IPS-NIHi7 (cell line): ENCODE data around the gene TUBB6.

ENCODE experiments used
- DNase-seq: peaks from one replicate; pipeline ENCODE4 v3.0.0; 2012; ENCODE audit warnings: mixed read lengths; ENCODE audit errors: extremely low spot score

Gene TUBB6

GRCh38 chr18:12314591-12315305 lies 6.7 kb downstream of the TUBB6 start:
- DNase-seq: no peak

GRCh38 chr18:12315490-12315889 lies 7.4 kb downstream of the TUBB6 start:
- no peak for DNase-seq

GRCh38 chr18:12315911-12316310 lies 7.9 kb downstream of the TUBB6 start:
- DNase-seq: no peak

GRCh38 chr18:12317664-12318333 lies 9.8 kb downstream of the TUBB6 start:
- DNase-seq: no peak

- DNase-seq: no peak
These were observed 10.3 kb downstream of the TUBB6 start for GRCh38 chr18:12318334-12318697.

DNA sequence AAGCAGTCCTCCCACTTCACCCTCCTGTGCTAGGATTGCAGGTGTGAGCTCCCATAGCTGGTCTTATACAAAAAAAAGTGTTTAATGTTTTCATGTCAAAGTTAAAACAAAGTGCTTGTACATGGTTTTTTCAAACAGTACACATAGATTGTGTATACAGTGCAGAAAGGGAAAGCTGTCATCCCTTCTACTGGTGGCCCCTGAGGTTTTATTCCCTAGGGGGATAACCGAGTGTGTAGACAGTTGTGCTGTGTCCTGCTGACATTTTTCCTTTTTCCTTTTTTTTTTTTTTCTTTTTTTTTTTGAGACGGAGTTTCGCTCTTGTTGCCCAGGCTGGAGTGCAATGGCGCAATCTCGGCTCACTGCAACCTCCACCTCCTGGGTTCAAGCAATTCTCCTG lies 10.8 kb downstream of the TUBB6 start:
- DNase-seq: no peak

GRCh38 chr18:12321333-12321732 lies 13.3 kb downstream of the TUBB6 start:
- DNase-seq: no peak

- no peak for DNase-seq
These were observed 17.1 kb downstream of the TUBB6 start for GRCh38 chr18:12324991-12325725.

DNA sequence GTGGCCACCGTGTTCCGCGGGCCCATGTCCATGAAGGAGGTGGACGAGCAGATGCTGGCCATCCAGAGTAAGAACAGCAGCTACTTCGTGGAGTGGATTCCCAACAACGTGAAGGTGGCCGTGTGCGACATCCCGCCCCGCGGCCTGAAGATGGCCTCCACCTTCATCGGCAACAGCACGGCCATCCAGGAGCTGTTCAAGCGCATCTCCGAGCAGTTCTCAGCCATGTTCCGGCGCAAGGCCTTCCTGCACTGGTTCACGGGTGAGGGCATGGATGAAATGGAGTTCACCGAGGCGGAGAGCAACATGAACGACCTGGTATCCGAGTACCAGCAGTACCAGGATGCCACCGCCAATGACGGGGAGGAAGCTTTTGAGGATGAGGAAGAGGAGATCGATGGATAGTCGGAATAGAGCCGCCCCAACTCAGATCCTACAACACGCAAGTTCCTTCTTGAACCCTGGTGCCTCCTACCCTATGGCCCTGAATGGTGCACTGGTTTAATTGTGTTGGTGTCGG lies 17.7 kb downstream of the TUBB6 start:
- no peak for DNase-seq

DNA sequence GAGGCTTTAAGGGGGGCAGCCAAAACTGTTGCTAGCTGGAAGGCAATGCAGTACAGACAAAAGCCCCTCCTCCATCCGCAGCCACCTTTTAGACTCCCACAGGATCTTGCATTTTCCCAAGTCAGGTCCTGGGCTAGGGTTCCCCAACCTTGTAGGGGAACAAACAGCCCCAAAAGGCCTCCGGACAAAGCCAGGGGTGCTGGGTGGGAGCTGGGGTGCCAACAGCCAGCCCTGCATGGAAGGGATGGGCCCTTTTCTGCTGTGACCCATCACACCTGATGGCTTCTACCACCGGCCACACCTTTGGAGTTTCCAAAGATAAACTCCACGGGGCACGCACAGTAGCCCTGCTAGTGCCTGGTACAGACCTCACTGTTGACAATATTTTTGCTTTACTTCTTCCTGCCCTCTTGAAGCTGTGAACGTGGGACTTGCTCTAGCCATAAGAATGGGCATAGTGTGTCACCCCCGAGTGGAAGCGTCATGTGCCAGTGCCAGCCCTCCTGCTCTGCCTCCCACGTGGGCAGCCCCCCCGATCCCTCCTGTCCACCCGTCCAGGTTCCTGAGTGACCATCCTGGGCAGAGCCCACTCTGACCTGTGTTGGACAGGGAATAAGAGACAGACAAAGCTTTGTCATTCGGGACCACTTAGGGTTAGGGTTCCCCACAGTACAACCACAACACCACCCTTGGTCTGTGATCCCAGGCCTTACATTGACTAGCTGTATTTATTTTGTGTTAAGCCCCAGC lies 18.8 kb downstream of the TUBB6 start:
- DNase-seq: no peak

DNA sequence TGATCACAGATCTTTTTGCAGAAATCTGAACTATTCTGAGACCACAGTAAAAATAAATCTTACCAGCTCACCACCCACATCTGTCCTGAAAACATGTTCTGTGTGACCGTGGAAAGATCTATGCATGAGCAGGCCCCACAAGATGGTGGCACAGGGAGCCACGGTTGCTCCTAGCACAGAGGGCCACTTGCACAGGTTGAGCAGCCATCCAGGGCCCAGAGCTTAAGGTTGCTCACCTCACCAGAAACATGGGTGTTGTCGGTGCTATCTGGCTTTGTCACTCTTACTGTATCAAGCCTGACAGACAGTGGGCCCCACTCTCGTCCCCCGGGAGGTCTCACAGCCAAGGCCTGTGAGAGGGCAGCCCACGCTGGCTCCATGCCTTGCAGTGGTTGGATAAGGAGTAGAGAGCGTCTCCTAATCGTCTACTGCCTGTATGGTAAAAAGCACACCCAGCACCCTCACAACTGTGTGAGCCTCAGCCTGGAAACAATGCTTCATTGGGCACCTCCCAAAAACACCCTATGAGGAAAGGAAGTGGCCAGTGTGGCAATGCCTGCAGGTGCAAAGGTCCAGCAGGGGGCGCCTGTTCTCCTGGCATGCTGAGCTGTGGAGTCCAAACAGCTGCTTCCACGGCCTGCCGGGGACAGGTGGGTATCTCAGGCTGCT lies 19.6 kb downstream of the TUBB6 start:
- peak; percentile 92 for DNase-seq

DNA sequence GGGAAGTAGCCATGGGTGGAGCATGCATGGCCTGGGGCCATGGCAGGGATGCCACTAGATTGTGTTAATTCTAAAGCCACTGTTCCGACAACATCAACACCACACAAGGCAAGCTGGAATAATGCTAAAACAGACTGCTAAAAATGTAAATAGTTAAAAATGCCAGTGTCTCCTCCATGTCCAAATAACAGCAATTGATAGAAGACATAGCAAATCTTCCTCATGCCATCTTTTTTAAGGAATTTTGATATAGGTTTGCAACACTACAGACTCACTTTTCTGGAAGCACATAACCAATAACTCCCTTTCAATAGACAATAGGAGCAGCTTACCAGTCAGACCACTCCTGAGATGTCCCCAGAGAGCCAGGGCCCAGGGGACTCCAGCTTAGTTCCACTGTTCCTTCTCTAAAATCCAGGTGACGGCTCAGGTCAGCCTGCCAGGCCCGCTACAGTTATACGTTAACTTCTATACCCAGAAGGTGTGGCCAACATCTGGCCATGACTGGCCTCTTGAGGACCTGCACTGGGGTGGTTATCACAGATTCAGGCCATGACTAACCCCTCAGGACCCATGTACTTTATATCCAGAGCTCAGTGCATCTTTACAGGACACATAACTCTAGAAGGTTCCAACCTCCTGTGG lies 20.3 kb downstream of the TUBB6 start:
- no peak for DNase-seq

DNA sequence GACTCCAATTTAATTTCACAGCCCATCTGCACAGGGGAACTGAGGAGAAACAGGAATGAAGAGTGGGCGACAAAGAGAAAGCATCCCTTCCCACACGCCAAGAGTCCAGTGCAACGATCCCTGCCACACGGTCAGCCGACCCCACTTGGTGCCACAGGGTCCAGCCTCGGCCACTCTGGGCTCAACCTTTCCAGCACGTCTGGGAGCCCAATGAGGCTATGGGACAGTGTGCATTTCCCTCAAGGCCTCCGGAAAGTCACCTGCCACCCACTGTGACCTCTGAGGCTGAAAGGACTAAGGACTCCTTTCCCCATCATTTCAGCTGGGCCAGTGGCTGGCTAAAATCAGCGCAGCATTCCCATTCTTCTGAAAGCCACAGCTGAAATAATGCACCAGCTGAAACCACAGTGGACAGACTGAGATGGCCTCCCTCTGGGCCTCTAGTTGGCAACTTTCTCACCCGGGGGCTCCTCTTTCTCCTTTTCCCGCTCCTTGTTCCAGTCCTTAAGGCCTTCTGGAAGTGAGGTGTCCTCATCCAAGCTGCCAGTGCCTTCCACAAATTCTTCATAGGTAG lies 21.2 kb downstream of the TUBB6 start:
- DNase-seq: no peak

DNA sequence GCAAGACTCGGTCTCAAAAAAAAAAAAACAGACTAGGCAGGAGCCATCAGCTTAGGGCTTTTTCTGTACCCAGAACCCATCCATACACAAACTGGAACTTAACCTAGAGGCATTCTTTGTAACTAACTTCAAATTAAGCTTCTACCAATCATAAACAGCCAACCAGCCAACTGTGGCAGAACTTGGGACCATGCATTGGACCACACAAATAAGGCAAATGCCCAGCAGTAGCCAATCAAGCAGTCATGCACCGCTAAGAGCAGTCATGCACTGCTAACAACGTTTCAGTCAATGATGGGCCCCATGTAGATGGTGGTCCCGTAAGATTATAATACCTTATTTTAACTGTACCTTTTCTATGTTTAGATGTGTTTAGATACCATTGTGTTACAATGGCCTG lies 22.7 kb downstream of the TUBB6 start:
- no peak for DNase-seq

- no peak for DNase-seq
These were observed 25.7 kb downstream of the TUBB6 start for GRCh38 chr18:12333506-12334290.

GRCh38 chr18:12334366-12334808 lies 26.3 kb downstream of the TUBB6 start:
- DNase-seq: no peak

DNA sequence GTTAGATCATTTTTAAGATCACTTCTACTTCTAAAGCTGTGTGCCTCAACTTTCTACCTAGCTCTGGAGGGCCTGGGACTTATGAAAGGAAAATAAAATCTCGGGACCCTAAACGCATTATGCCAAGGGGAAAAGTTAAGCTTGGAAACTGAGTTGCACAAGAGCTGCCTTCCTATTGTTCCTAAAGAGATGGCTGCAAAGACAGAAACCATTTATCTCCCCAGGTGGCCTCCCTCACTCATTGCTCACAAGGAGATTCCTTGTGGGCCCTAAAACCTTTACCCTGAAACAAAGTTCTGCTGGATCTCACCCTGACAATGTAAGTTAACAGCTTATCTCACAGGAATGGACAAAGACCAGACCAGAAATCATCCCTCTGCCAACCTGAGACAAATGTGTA lies 26.8 kb downstream of the TUBB6 start:
- no peak for DNase-seq

GRCh38 chr18:12335503-12335902 lies 27.5 kb downstream of the TUBB6 start:
- no peak for DNase-seq

GRCh38 chr18:12336171-12336613 lies 28.2 kb downstream of the TUBB6 start:
- DNase-seq: peak; percentile 44

DNA sequence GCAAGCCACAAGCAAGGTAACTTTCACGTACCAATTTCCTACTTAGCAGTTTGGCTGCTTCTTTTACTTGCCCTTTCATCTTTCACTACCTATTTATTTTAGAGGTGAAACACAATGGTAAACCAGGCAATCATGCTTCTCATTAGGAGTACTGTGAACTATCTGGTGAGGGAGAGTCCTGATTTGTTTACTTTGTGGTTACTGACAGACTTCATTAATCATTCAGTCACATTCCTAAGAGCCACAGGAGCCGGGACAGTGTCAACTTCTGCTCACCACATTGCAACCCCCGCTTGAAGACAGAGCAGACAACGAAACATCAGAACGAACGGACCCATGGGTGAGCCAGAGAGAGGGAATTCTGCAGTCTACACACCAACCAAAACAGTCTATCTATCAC lies 28.8 kb downstream of the TUBB6 start:
- DNase-seq: no peak
